ENCODE data around the gene KIF5C. TPM values are rescaled to one million over a fixed set of nuclear protein-coding genes. Genes with fewer than 3 reads are reported as not detected.
A peak's percentile ranks its signal among the peaks of the same experiment; 100 is the strongest.

The KIF5C gene
- total and polyA plus RNA-seq, 4 experiments from 2014 or later: 3.0 to 21.3 (median 13.2) TPM

DNA sequence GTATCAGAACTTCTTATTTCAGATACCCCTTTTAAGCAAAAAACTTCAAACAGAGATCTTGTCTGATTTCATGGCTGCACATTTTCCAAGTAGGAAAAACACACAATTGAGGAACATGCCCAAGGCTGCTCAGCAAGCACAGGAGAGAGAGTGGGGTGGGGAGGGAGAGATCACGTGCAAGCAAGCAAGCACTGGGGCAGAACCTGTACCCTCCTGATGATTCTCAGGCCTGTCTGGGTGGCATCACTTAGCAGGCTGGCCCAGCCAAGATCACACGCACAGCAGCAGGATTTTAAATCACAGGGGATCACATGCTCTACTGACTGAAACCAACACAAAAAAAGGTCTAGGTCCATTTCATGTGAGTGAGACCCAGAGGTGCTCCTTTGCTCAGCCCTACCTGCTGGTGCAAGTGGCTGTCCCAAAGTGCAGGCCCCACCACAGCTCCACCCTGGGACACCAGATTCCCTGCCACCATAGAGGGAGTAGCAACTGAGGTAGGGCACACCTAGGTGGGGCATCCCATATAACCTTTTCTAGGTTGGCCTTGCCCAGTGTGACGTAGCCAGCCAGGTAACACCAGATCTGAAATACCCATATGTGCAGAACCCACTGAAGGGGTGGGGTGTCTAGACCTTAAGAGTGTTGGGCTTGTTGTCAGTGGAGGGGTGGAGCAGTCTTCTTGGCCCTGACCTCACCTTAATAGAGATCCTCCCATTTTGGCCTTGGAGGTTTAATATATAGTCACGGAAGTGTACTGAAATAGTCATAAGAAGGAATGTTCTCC lies 161.7 kb downstream of the KIF5C start:
- Histone ChIP-seq H3K4me3 (ENCODE audit: low read length in 2 of 2) (no peak overlapping the region), H3K4me1 (ENCODE audit: insufficient read depth, low read length) (no peaks in the 10 kb centered on the region), H3K27me3 (ENCODE audit: insufficient read depth, low read length) (peaks cover 10% of the 10 kb centered on the region), H3K9me3 (ENCODE audit: control insufficient read depth in 1 of 2, low read length in 2 of 2) (no peaks in the 10 kb centered on the region), H3K27ac (ENCODE audit: low read depth, low read length) (no peak overlapping the region), H3K36me3 (ENCODE audit: insufficient read depth, low read length) (no peaks in the 10 kb centered on the region)
- intact Hi-C loops (cut with micrococcal nuclease): no loop called here
- H3K4me1 Mint-ChIP-seq: peaks cover 2 to 11% (median 5%) of the 10 kb centered on the region in 4 donors
- no peak for DNase-seq
- H3K27ac Mint-ChIP-seq: peak overlapping the region in 1 of 7 donors; percentile 14
- POLR2A ChIA-PET (ENCODE audit: partially characterized antibody): no interaction called here
- peak overlapping the region in 2 of 8 donors; percentile 51 to 59 for H3K4me3 Mint-ChIP-seq
- H3K27me3 Mint-ChIP-seq: peaks cover 24 to 42% of the 10 kb centered on the region in 2 donors
- no peaks in the 10 kb centered on the region for H3K9me3 Mint-ChIP-seq
- CTCF ChIA-PET (ENCODE audit: partially characterized antibody): interaction anchor here (5.9 kb wide), 1 partner anchor 19 kb away, joined by 34 read pairs; no protein-coding TSS in a partner anchor
- H3K36me3 Mint-ChIP-seq: no peaks in the 10 kb centered on the region

DNA sequence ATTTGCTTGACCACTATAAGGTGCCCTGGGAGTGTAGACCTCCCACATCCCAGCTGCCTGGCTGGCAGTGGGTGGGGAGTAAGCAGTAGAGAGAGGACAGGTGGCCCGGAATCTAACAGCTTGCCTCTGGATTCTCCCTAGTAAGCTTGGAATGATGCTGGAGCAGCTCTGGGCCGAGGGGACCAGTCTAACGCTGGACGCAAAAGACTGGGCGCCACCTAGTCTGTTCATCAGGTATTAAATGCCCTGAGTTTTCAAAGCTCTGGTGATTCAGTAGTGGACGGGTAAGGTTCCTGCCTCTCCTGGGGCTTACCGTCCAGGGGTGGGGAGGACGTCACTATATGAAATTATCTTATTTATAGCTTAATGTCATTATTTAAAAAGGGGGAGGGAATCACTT lies 162.8 kb downstream of the KIF5C start:
- H3K36me3 ChIP-seq (ENCODE audit: insufficient read depth, low read length): no peaks in the 10 kb centered on the region
- ChIA-PET CTCF (ENCODE audit: partially characterized antibody) (interaction anchor here (0.6 to 5.9 kb wide), 3 partner anchors 9 to 327 kb away, joined by 3 to 34 read pairs (median 3); no protein-coding TSS in a partner anchor), POLR2A (ENCODE audit: partially characterized antibody) (no interaction called here)
- Mint-ChIP-seq H3K27ac (no peak overlapping the region), H3K4me1 (peaks cover 0 to 5% (median under 1%) of the 10 kb centered on the region in 4 donors), H3K27me3 (peaks cover 24 to 38% of the 10 kb centered on the region in 2 donors), H3K36me3 (no peaks in the 10 kb centered on the region), H3K4me3 (peak overlapping the region in 4 of 8 donors; percentile 17 to 73 (median 42)), H3K9me3 (no peaks in the 10 kb centered on the region)
- intact Hi-C loops (cut with micrococcal nuclease): no loop called here
- H3K9me3 ChIP-seq (ENCODE audit: control insufficient read depth in 1 of 2, low read length in 2 of 2): no peaks in the 10 kb centered on the region
- no peak for DNase-seq
- no peak overlapping the region for H3K27ac ChIP-seq (ENCODE audit: low read depth, low read length)
- peaks cover 10% of the 10 kb centered on the region for H3K27me3 ChIP-seq (ENCODE audit: insufficient read depth, low read length)
- H3K4me3 ChIP-seq (ENCODE audit: low read length in 2 of 2): no peak overlapping the region
- H3K4me1 ChIP-seq (ENCODE audit: insufficient read depth, low read length): no peaks in the 10 kb centered on the region

DNA sequence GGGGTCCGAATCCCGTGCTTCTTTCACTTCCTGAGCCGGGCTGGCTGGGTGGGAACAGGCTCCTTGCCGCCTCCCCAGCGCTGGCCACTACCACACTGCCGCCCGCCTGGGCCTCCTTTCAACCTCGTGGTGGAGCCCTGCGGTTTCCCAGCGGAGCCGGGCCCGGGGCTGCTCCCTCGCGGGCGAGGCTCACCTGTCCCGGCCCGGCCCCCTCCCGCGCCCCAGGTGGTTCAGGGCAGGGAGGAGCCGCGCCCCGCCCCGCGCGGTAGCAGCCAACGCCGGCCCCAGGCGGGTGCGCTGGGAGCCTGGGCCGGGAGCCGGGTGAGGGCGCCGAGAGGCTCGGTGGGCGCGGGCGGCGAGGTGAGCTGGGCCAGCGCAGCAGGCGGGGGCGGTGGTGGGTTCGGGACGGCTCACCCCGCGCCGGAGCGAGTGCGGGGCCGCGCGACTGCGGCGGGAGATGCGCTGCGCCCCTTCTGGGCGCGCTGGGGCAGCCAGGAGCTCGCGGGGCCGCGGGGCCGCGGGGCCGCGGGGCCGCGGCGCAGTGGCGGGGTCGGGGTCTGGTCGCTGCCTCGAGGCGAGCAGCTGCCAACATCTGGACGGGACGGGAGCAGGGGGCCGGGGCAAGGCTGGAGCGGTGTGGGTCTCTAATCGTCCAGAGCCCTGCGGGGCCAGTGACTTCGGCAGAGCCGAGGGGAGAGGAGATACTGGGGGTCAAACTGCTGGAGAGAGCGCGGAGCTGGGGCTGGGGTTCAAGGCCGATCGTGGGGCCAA lies 163.6 kb downstream of the KIF5C start, which contains the start of gene LYPD6B:
LYPD6B (plus strand) TSS at position 258 of the 771 bp plus-strand sequence. CDS start 92,250 bp downstream, outside the sequence.
- H3K4me1 Mint-ChIP-seq: peaks cover 0 to 5% (median under 1%) of the 10 kb centered on the region in 4 donors
- H3K36me3 Mint-ChIP-seq: no peaks in the 10 kb centered on the region
- Histone ChIP-seq H3K4me1 (ENCODE audit: insufficient read depth, low read length) (no peaks in the 10 kb centered on the region), H3K36me3 (ENCODE audit: insufficient read depth, low read length) (no peaks in the 10 kb centered on the region), H3K9me3 (ENCODE audit: control insufficient read depth in 1 of 2, low read length in 2 of 2) (no peaks in the 10 kb centered on the region), H3K27ac (ENCODE audit: low read depth, low read length) (no peak within 1 kb of the TSS), H3K4me3 (ENCODE audit: low read length in 2 of 2) (no peak within 1 kb of the TSS), H3K27me3 (ENCODE audit: insufficient read depth, low read length) (peaks cover 10% of the 10 kb centered on the region)
- peak within 1 kb of the TSS in 7 of 8 donors; percentile 17 to 73 (median 53) for H3K4me3 Mint-ChIP-seq
- H3K27me3 Mint-ChIP-seq: peaks cover 25 to 38% of the 10 kb centered on the region in 2 donors
- no peaks in the 10 kb centered on the region for H3K9me3 Mint-ChIP-seq
- intact Hi-C loops (cut with micrococcal nuclease): no loop called here
- peak in 1 of 5 donors; percentile 8 for DNase-seq
- POLR2A ChIA-PET (ENCODE audit: partially characterized antibody): no interaction called here
- CTCF ChIA-PET (ENCODE audit: partially characterized antibody): interaction anchor here (1.1 to 5.9 kb wide), 2 partner anchors 9 to 21 kb away, joined by 3 to 34 read pairs; no protein-coding TSS in a partner anchor
- no peak within 1 kb of the TSS for H3K27ac Mint-ChIP-seq

DNA sequence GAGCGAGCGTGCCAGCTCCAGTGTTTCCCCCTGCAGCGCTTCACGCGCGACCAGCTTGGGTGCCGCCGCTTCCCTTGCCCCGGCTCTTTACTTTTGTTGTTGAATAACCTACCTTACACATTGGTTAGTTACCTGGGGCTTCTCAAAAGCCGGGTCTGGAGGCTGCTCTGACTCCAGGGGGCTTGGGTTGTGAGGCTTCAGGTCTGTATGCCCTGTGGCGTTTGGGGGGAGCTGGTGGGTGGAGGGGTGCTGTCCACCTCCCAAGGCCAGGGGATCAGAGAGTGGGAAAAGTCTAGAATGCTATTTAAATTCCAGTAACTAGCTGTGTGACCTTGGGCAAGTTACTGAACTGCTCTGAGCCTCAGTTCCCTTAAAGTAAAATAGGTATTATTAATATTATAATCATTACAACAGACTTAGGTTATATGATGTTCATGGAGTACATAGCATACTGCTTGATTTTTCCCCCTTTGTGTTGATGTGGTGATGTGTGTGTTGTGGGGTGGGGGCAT lies 164.2 kb downstream of the KIF5C start:
- CTCF ChIA-PET (ENCODE audit: partially characterized antibody): interaction anchor here (5.9 kb wide), 1 partner anchor 22 kb away, joined by 34 read pairs; no protein-coding TSS in a partner anchor
- no peak overlapping the region for H3K4me3 ChIP-seq (ENCODE audit: low read length in 2 of 2)

DNA sequence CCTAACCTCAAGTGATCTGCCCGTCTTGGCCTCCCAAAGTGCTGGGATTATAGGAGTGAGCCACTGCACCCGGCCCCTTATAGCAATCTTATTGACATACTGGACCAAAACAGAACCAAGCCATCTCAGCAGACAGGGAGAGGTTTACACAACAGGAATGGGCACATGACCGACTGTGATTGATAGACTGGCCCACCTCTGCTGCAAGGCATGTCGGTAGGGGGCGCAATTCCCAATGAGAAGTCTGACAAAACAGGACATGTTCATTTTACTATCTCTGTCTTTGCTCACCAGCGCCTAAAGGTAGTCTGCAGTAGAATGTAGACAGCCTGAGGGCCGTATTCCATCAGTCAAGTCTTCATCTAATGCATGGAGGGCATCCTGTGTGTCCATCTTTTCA lies 165.4 kb downstream of the KIF5C start:
- CTCF ChIA-PET (ENCODE audit: partially characterized antibody): interaction anchor here (0.7 to 5.9 kb wide), 5 partner anchors 11 to 521 kb away, joined by 3 to 34 read pairs (median 4); no protein-coding TSS in a partner anchor

More for the DNA sequence above, 164.2 kb downstream of the KIF5C start:
- Histone ChIP-seq H3K9me3 (ENCODE audit: control insufficient read depth in 1 of 2, low read length in 2 of 2) (no peaks in the 10 kb centered on the region), H3K4me1 (ENCODE audit: insufficient read depth, low read length) (no peaks in the 10 kb centered on the region), H3K27ac (ENCODE audit: low read depth, low read length) (no peak overlapping the region), H3K27me3 (ENCODE audit: insufficient read depth, low read length) (peaks cover 10% of the 10 kb centered on the region), H3K36me3 (ENCODE audit: insufficient read depth, low read length) (no peaks in the 10 kb centered on the region)
- H3K36me3 Mint-ChIP-seq: no peaks in the 10 kb centered on the region
- no peaks in the 10 kb centered on the region for H3K9me3 Mint-ChIP-seq
- no peak overlapping the region for H3K27ac Mint-ChIP-seq
- intact Hi-C loops (cut with micrococcal nuclease): no loop called here
- H3K4me3 Mint-ChIP-seq: peak overlapping the region in 5 of 8 donors; percentile 17 to 69 (median 54)
- DNase-seq: no peak
- peaks cover 25 to 37% of the 10 kb centered on the region in 2 donors for H3K27me3 Mint-ChIP-seq
- peaks cover 0 to 5% (median 0%) of the 10 kb centered on the region in 4 donors for H3K4me1 Mint-ChIP-seq
- POLR2A ChIA-PET (ENCODE audit: partially characterized antibody): no interaction called here

DNA sequence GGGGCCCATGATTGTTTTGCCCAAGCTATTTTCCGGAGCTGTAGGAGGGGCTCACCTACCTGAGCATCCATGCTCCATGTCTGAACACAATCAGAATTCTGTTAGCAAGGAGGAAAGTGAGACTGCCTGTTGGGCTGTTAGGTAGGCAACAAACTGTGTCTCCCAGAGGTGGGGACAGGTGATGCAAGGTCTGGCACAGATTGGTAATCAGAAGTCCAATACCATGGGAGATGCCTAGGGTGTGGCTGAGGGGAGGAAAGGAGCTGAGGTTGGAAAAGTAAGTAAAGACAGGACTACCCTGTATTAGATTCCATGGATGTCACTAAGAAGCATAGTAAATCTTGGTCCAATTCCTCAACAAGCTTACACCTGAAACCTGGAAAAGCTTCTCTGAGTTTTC lies 166.5 kb downstream of the KIF5C start:
- H3K36me3 Mint-ChIP-seq: no peaks in the 10 kb centered on the region
- peaks cover 0 to 5% (median 0%) of the 10 kb centered on the region in 4 donors for H3K4me1 Mint-ChIP-seq
- peaks cover 0 to 18% (median 11%) of the 10 kb centered on the region in 8 donors for H3K9me3 Mint-ChIP-seq
- intact Hi-C loops (cut with micrococcal nuclease): loop anchor here (10.0 kb wide), 1 partner anchor 273 kb away; no protein-coding TSS in a partner anchor
- H3K9me3 ChIP-seq (ENCODE audit: control insufficient read depth in 1 of 2, low read length in 2 of 2): no peaks in the 10 kb centered on the region
- no peak overlapping the region for H3K27ac ChIP-seq (ENCODE audit: low read depth, low read length)
- no peaks in the 10 kb centered on the region for H3K4me1 ChIP-seq (ENCODE audit: insufficient read depth, low read length)
- H3K27ac Mint-ChIP-seq: no peak overlapping the region
- H3K4me3 ChIP-seq (ENCODE audit: low read length in 2 of 2): no peak overlapping the region
- H3K4me3 Mint-ChIP-seq: no peak overlapping the region
- no peaks in the 10 kb centered on the region for H3K36me3 ChIP-seq (ENCODE audit: insufficient read depth, low read length)
- H3K27me3 ChIP-seq (ENCODE audit: insufficient read depth, low read length): peaks cover 6% of the 10 kb centered on the region
- peaks cover 24 to 33% of the 10 kb centered on the region in 2 donors for H3K27me3 Mint-ChIP-seq
- ChIA-PET POLR2A (ENCODE audit: partially characterized antibody) (no interaction called here), CTCF (ENCODE audit: partially characterized antibody) (interaction anchor here (1.1 to 5.9 kb wide), 3 partner anchors 11 to 520 kb away, joined by 3 to 34 read pairs (median 7); no protein-coding TSS in a partner anchor)
- no peak for DNase-seq

More for the DNA sequence above, 165.4 kb downstream of the KIF5C start:
- Mint-ChIP-seq H3K27me3 (peaks cover 25 to 36% of the 10 kb centered on the region in 2 donors), H3K4me1 (peaks cover 0 to 5% (median 0%) of the 10 kb centered on the region in 4 donors), H3K36me3 (no peaks in the 10 kb centered on the region), H3K27ac (no peak overlapping the region), H3K4me3 (peak overlapping the region in 1 of 8 donors; percentile 63), H3K9me3 (peaks cover 0 to 8% (median 2%) of the 10 kb centered on the region in 8 donors)
- POLR2A ChIA-PET (ENCODE audit: partially characterized antibody): interaction anchor here (0.6 kb wide), 1 partner anchor 26 kb away, joined by 3 read pairs; no protein-coding TSS in a partner anchor
- no peak overlapping the region for H3K4me3 ChIP-seq (ENCODE audit: low read length in 2 of 2)
- no peaks in the 10 kb centered on the region for H3K9me3 ChIP-seq (ENCODE audit: control insufficient read depth in 1 of 2, low read length in 2 of 2)
- H3K27ac ChIP-seq (ENCODE audit: low read depth, low read length): no peak overlapping the region
- H3K4me1 ChIP-seq (ENCODE audit: insufficient read depth, low read length): no peaks in the 10 kb centered on the region
- peaks cover 10% of the 10 kb centered on the region for H3K27me3 ChIP-seq (ENCODE audit: insufficient read depth, low read length)
- intact Hi-C loops (cut with micrococcal nuclease): loop anchor here (1.0 to 10.0 kb wide), 2 partner anchors 274 to 521 kb away; no protein-coding TSS in a partner anchor
- H3K36me3 ChIP-seq (ENCODE audit: insufficient read depth, low read length): no peaks in the 10 kb centered on the region
- DNase-seq: peak in 4 of 5 donors; percentile 28 to 36 (median 34)
